Epithelial cell of proximal tubule (primary cell): ENCODE results near the gene MTM1. TPM values are rescaled to one million over a fixed set of nuclear protein-coding genes. Genes with fewer than 3 reads are reported as not detected.

ENCODE experiments used
- DNase-seq: peaks from one replicate; pipeline ENCODE4 v3.0.0-alpha.2; 2011; ENCODE audit warnings: low read depth
- H3K4me3 ChIP-seq: 2 replicates; pipeline ENCODE4 v1.5.1; 2011; ENCODE audit warnings: low read depth, mild to moderate bottlenecking, low read length
- total RNA-seq: library from RNA; depleted of rRNA; stranded (reverse); fragments of >200 nt; gene quantifications from 2 replicates; pipeline ENCODE4 v1.2.3, GENCODE V29; 2015
- TF ChIP-seq, protein P1 (sequence below): conservative IDR thresholded peaks from 2 replicates; pipeline ENCODE4 v1.5.1; 2012; ENCODE audit warnings: low read depth, mild to moderate bottlenecking, low read length

The MTM1 gene
- total RNA-seq, 1 donor from 2014 or later, result 4.1 TPM

DNA sequence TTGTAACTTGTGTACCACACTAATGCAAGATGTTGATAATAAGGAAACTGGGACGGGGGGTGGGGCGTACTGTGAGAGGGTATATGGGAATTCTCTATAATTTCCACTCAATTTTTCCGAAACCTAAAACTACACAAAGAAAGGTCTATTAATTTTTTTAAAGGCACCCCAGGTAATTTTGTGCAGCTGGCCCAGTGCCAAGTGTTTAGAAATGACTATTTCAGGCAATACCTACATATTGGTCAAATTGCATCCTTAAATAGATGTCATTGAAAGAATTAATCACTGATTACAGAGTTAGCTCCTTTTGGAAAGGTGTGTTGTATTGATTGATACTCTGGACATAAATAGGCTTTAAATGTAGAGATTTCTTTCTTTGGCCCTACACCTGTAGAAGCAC, 114.7 kb downstream of the MTM1 start:
- TF ChIP-seq, protein P1, sequence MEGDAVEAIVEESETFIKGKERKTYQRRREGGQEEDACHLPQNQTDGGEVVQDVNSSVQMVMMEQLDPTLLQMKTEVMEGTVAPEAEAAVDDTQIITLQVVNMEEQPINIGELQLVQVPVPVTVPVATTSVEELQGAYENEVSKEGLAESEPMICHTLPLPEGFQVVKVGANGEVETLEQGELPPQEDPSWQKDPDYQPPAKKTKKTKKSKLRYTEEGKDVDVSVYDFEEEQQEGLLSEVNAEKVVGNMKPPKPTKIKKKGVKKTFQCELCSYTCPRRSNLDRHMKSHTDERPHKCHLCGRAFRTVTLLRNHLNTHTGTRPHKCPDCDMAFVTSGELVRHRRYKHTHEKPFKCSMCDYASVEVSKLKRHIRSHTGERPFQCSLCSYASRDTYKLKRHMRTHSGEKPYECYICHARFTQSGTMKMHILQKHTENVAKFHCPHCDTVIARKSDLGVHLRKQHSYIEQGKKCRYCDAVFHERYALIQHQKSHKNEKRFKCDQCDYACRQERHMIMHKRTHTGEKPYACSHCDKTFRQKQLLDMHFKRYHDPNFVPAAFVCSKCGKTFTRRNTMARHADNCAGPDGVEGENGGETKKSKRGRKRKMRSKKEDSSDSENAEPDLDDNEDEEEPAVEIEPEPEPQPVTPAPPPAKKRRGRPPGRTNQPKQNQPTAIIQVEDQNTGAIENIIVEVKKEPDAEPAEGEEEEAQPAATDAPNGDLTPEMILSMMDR, result no peak
- no peak for DNase-seq
- no peak overlapping the region for H3K4me3 ChIP-seq

DNA sequence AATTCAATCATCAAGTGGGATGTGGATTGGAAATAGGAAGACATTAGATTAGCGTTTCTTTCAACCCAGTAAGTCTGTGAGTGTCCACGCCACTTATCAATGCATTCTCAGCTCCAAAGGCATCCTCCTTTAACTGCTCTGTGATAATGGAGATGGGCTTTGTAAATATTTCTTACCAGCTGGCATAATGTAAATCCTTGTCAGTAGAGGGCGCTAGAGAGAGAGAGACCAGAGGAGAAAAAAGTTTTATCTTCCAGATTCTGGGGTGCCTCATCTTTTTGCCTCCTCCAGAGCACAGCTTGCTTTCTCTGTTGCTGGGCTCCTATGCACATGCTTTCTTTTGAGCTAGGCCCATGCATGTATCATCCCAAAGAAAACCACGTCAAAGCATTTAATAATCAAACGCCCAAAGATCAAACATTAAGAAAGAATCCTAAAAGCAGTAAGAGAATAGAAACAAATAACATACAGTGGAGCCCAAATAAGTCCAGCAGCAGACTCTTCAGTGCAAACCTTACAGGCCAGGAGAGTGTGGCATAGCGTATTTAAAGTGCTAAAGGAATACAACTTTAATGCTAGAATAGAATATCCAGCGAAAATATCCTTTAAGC, 115.2 kb downstream of the MTM1 start:
- DNase-seq, result no peak
- no peak overlapping the region for H3K4me3 ChIP-seq
- TF ChIP-seq, protein P1, result peak; percentile 57

DNA sequence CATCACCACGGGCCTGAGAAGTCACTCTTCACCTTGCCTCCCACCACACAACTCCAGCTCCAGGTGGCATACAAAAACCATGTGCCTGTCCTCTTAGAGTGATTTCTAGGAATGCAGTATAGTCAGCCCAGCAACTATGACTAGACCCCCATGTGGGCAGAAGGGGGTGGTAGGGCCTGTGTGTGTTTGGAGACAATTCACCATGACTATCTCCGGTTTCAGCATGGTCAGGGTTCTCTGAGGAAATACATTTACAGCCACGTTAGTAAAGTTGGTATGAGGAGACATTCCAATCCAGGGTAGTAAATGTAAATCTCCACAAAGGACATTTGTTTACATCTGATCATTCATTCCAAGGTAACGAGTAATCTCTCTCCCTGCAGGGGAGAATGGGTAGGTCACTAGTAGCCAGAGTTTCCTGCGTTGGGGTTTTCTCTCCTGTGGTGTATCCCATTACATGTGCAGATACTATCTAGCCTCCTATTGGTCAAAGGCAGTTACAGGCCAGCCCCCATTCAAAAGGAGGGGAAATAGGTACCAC, 120.6 kb downstream of the MTM1 start:
- DNase-seq, result peak; percentile 66
- TF ChIP-seq, protein P1, result no peak
- H3K4me3 ChIP-seq, result no peak overlapping the region

DNA sequence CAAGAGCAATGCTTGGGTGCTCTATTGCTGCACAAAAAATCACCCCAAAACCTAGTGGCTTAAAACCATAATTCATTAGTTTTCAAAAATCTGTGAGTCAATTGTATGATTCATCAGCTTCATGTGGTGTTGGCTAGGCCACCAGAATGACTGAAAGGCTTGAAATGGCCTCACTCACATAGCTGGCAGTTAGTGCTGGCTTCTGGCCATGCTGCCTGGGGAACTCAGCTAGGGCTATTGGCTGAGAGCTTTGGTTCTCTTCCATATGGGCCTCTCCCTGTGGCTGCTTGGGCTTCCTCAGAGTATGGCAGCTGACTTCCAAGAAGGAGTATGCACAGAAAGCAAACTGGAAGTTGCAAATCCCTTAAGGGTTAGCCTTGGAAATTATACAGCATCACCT, 121.7 kb downstream of the MTM1 start:
- no peak overlapping the region for H3K4me3 ChIP-seq
- TF ChIP-seq, protein P1, result no peak
- no peak for DNase-seq

DNA sequence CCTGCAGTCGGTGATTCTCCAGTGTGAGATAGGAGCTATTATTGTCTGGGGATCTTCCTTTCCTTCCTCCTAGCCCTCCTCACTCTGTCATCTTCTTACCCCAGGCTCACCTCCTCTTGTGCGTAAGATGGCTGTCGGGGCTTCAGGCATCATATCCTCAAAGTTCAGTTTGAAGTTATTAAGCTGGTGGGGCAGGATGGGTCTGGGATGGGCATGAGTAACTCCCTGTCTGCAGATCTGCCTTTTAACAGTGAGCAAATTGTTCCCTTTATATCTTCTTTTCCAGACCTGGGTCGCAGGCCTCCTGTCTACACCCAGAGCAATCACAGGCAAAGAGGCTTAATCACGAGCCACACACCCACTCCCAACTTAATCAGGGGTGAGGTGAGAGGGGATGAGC, 123.9 kb downstream of the MTM1 start:
- H3K4me3 ChIP-seq, result peak overlapping the region; percentile 69
- no peak for DNase-seq

DNA sequence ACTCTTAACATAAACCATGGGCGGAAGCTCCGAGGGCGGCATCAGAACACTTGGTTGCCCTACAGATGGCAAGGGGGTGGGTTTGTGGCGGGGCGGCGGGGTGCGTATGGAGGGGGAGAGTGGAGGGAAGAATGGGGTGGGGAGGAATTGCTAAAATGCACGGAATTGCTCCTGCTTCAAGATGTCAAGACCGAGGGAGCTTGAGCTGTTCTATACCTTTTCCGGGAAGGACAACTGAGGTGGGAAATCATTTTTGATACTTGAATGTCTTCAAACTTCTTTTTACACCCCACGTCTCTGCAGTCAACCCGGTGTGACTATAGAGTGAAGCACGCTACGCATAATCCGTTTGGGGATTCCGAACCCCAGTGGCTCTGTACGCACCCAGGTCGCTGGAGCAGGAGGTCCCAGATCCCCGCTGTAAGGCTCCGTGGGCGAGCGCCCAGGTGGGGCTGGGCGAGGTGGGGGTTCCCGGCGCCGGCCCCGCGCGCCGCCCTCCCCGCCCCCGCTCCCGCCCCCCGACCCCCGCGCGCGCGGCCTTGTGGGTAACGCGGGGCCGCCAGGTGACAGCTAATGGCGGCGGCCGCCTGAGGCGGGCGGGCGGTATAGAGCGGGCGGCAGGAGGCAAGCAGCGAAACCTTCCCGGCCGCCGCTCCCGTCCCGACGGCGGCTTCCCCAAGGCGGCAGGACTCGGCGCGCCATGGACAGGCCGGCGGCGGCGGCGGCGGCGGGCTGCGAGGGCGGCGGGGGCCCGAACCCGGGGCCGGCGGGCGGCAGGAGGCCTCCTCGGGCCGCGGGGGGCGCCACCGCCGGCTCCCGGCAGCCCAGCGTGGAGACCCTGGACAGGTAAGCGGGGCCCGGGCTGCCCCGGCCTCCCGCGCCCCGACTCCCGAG, 124.7 kb downstream of the MTM1 start, which contains the start of gene MTMR1:
TSS of gene MTMR1 (plus strand) at position 566 of the 894 bp plus-strand sequence. CDS start at position 701, 135 bp downstream.
- TF ChIP-seq, protein P1, result no peak
- H3K4me3 ChIP-seq, result peak within 1 kb of the TSS; percentile 69
- DNase-seq, result no peak

More for the DNA sequence above, 123.9 kb downstream of the MTM1 start:
- TF ChIP-seq, protein P1, result no peak
